ENCODE measurements around the gene DOCK4.

DOCK4 gene

GRCh38 chr7:111803015-111803758 is 403.0 kb downstream of the DOCK4 start:
- H3K36me3 ChIP-seq (ENCODE audit: control insufficient read depth, insufficient read depth, low read length): peaks cover 3% of the 10 kb centered on the region; the same call in 1 of the 2 replicates
- no peaks in the 10 kb centered on the region for H3K27me3 ChIP-seq (ENCODE audit: control insufficient read depth, insufficient read depth, low read length)
- peaks cover 20% of the 10 kb centered on the region for H3K9me3 ChIP-seq (ENCODE audit: control insufficient read depth, insufficient read depth, low read depth, low read length)
- no peak overlapping the region for H3K27ac ChIP-seq (ENCODE audit: low read depth, low read length)
- no peak overlapping the region for H3K4me3 ChIP-seq (ENCODE audit: low read depth, low read length)
- H3K9ac ChIP-seq (ENCODE audit: low read length): no peak overlapping the region
- no peaks in the 10 kb centered on the region for H3K4me1 ChIP-seq (ENCODE audit: control insufficient read depth, insufficient read depth, low read length)

DNA sequence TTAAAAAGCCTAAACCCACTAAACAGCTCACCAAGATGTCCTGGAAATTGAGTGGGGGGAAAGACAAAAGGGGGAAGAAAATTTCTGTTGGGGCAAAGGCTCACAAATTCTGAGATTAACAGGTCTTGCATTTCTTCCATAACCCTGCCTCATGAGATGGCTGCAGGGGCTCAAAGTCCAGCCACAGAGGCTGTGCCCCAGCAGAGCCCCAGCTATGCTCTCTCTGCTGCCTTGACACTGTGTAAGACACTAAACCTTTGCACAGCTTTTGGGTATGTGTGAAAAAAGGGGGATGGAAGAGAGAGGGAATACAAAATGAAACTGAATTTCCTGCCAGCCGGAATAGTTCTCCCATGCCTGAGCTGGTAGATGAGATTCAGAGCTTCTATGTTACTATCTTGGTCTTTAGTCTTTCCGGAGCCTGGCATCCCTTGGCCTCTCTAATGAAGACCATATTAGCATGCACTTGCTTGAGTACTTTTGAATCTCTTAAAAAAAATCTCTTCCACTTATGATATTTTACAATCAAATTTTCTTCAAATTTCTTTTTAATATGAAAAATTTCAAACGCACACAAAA is 403.9 kb downstream of the DOCK4 start:
- peaks cover 29% of the 10 kb centered on the region for H3K9me3 ChIP-seq (ENCODE audit: control insufficient read depth, insufficient read depth, low read depth, low read length)
- H3K27me3 ChIP-seq (ENCODE audit: control insufficient read depth, insufficient read depth, low read length): no peaks in the 10 kb centered on the region
- H3K27ac ChIP-seq (ENCODE audit: low read depth, low read length): no peak overlapping the region
- H3K4me1 ChIP-seq (ENCODE audit: control insufficient read depth, insufficient read depth, low read length): no peaks in the 10 kb centered on the region
- H3K4me3 ChIP-seq (ENCODE audit: low read depth, low read length): no peak overlapping the region
- H3K36me3 ChIP-seq (ENCODE audit: control insufficient read depth, insufficient read depth, low read length): peaks cover 3% of the 10 kb centered on the region; the same call in 1 of the 2 replicates
- H3K9ac ChIP-seq (ENCODE audit: low read length): no peak overlapping the region

GRCh38 chr7:111801277-111801676 is 404.9 kb downstream of the DOCK4 start:
- Histone ChIP-seq H3K27me3 (ENCODE audit: control insufficient read depth, insufficient read depth, low read length) (no peaks in the 10 kb centered on the region), H3K36me3 (ENCODE audit: control insufficient read depth, insufficient read depth, low read length) (peaks cover 3% of the 10 kb centered on the region; the same call in 1 of the 2 replicates), H3K4me1 (ENCODE audit: control insufficient read depth, insufficient read depth, low read length) (no peaks in the 10 kb centered on the region), H3K9ac (ENCODE audit: low read length) (no peak overlapping the region), H3K27ac (ENCODE audit: low read depth, low read length) (no peak overlapping the region), H3K9me3 (ENCODE audit: control insufficient read depth, insufficient read depth, low read depth, low read length) (peaks cover 39% of the 10 kb centered on the region), H3K4me3 (ENCODE audit: low read depth, low read length) (no peak overlapping the region)

DNA sequence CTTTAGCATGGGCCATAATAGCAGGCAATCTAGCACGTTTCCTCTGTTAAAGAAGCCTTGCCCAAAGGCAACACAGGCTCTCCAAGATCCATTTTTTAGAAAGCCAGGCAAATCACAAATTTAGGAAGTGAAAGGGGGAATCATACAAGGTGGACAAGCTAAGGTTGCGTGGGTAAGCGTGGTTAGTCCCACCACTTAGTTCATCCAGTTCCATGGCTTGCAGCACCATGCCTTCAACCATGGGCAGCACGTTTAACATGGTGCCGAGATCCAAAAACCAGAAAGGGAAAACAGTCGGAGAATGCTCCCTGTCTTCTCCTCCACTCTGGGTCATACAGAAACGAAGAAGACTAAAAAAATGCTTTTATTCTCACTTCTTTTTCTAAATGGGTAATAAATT is 409.5 kb downstream of the DOCK4 start:
- H3K4me1 ChIP-seq (ENCODE audit: control insufficient read depth, insufficient read depth, low read length): no peaks in the 10 kb centered on the region
- no peaks in the 10 kb centered on the region for H3K27me3 ChIP-seq (ENCODE audit: control insufficient read depth, insufficient read depth, low read length)
- no peak overlapping the region for H3K9ac ChIP-seq (ENCODE audit: low read length)
- no peak overlapping the region for H3K27ac ChIP-seq (ENCODE audit: low read depth, low read length)
- H3K9me3 ChIP-seq (ENCODE audit: control insufficient read depth, insufficient read depth, low read depth, low read length): peaks cover 59% of the 10 kb centered on the region
- H3K36me3 ChIP-seq (ENCODE audit: control insufficient read depth, insufficient read depth, low read length): no peaks in the 10 kb centered on the region; the same call in 1 of the 2 replicates
- no peak overlapping the region for H3K4me3 ChIP-seq (ENCODE audit: low read depth, low read length)

GRCh38 chr7:111789870-111790269 is 416.3 kb downstream of the DOCK4 start:
- Histone ChIP-seq H3K9ac (ENCODE audit: low read length) (no peak overlapping the region), H3K27me3 (ENCODE audit: control insufficient read depth, insufficient read depth, low read length) (no peaks in the 10 kb centered on the region), H3K27ac (ENCODE audit: low read depth, low read length) (no peak overlapping the region), H3K9me3 (ENCODE audit: control insufficient read depth, insufficient read depth, low read depth, low read length) (peaks cover 7% of the 10 kb centered on the region; the same call in 1 of the 2 replicates), H3K4me1 (ENCODE audit: control insufficient read depth, insufficient read depth, low read length) (peaks cover 3% of the 10 kb centered on the region; the same call in 1 of the 2 replicates), H3K36me3 (ENCODE audit: control insufficient read depth, insufficient read depth, low read length) (0 out of 2 replicates have a peak, but pooled peaks cover 2% of the 10 kb centered on the region), H3K4me3 (ENCODE audit: low read depth, low read length) (no peak overlapping the region)

- H3K27ac ChIP-seq (ENCODE audit: low read depth, low read length): no peak overlapping the region
- no peaks in the 10 kb centered on the region for H3K27me3 ChIP-seq (ENCODE audit: control insufficient read depth, insufficient read depth, low read length)
- no peak overlapping the region for H3K4me3 ChIP-seq (ENCODE audit: low read depth, low read length)
- 0 out of 2 replicates have a peak, but pooled peaks cover 2% of the 10 kb centered on the region for H3K36me3 ChIP-seq (ENCODE audit: control insufficient read depth, insufficient read depth, low read length)
- H3K9me3 ChIP-seq (ENCODE audit: control insufficient read depth, insufficient read depth, low read depth, low read length): 0 out of 2 replicates have a peak, but pooled peaks cover under 1% of the 10 kb centered on the region
- no peak overlapping the region for H3K9ac ChIP-seq (ENCODE audit: low read length)
- peaks cover 3% of the 10 kb centered on the region; the same call in 1 of the 2 replicates for H3K4me1 ChIP-seq (ENCODE audit: control insufficient read depth, insufficient read depth, low read length)
Observed at GRCh38 chr7:111789048-111789320, 417.2 kb downstream of the DOCK4 start.

- Histone ChIP-seq H3K4me1 (ENCODE audit: control insufficient read depth, insufficient read depth, low read length) (peaks cover 3% of the 10 kb centered on the region; the same call in 1 of the 2 replicates), H3K9me3 (ENCODE audit: control insufficient read depth, insufficient read depth, low read depth, low read length) (no peaks in the 10 kb centered on the region), H3K36me3 (ENCODE audit: control insufficient read depth, insufficient read depth, low read length) (0 out of 2 replicates have a peak, but pooled peaks cover 2% of the 10 kb centered on the region), H3K27me3 (ENCODE audit: control insufficient read depth, insufficient read depth, low read length) (no peaks in the 10 kb centered on the region), H3K9ac (ENCODE audit: low read length) (no peak overlapping the region), H3K27ac (ENCODE audit: low read depth, low read length) (no peak overlapping the region), H3K4me3 (ENCODE audit: low read depth, low read length) (no peak overlapping the region)
Observed at GRCh38 chr7:111788286-111789047, 417.7 kb downstream of the DOCK4 start.

- no peaks in the 10 kb centered on the region for H3K9me3 ChIP-seq (ENCODE audit: control insufficient read depth, insufficient read depth, low read depth, low read length)
- H3K9ac ChIP-seq (ENCODE audit: low read length): no peak overlapping the region
- 0 out of 2 replicates have a peak, but pooled peaks cover 2% of the 10 kb centered on the region for H3K36me3 ChIP-seq (ENCODE audit: control insufficient read depth, insufficient read depth, low read length)
- H3K27ac ChIP-seq (ENCODE audit: low read depth, low read length): no peak overlapping the region
- no peaks in the 10 kb centered on the region for H3K27me3 ChIP-seq (ENCODE audit: control insufficient read depth, insufficient read depth, low read length)
- H3K4me3 ChIP-seq (ENCODE audit: low read depth, low read length): no peak overlapping the region
- H3K4me1 ChIP-seq (ENCODE audit: control insufficient read depth, insufficient read depth, low read length): peaks cover 3% of the 10 kb centered on the region; the same call in 1 of the 2 replicates
Observed at GRCh38 chr7:111787741-111788140, 418.5 kb downstream of the DOCK4 start.

DNA sequence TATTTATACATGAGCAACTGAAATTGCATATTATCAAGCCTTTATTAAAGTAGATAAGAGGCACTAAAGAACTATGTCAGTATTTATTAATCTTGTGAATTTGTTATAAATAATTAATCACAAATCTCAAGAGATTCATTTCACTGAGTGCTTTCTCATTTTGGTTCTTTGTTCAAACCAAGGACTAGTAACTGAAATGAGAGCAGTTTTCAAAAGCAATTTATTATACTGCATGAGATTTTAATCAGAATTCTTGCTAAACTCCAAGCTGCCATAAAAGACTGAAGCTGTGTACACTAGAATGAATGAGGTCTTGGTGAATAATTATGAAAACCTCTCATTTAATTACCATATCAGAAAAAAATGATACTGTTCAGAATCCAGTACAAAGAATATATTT is 419.1 kb downstream of the DOCK4 start:
- Histone ChIP-seq H3K4me1 (ENCODE audit: control insufficient read depth, insufficient read depth, low read length) (peaks cover 3% of the 10 kb centered on the region; the same call in 1 of the 2 replicates), H3K9me3 (ENCODE audit: control insufficient read depth, insufficient read depth, low read depth, low read length) (no peaks in the 10 kb centered on the region), H3K9ac (ENCODE audit: low read length) (no peak overlapping the region), H3K36me3 (ENCODE audit: control insufficient read depth, insufficient read depth, low read length) (0 out of 2 replicates have a peak, but pooled peaks cover 2% of the 10 kb centered on the region), H3K4me3 (ENCODE audit: low read depth, low read length) (no peak overlapping the region), H3K27me3 (ENCODE audit: control insufficient read depth, insufficient read depth, low read length) (no peaks in the 10 kb centered on the region), H3K27ac (ENCODE audit: low read depth, low read length) (no peak overlapping the region)

DNA sequence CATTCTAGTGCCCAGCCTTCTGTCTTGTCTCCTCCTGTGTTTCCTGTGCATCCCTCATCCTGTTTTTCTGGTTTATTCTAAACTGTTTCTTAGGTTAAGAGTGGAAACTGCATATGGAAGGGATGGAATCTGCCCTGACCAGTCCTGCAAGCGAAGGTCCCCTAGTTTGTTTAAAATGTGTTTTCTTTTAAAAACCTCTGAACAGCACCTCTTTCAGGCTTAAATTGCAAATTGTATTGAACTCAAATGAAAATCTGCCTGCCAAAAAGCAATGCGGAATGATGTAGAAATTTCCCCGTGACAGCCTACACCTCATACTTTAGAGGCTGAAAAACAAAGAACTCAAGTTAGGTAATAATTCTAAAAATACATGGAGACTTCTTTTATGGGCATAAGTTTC is 421.1 kb downstream of the DOCK4 start:
- no peak overlapping the region for H3K27ac ChIP-seq (ENCODE audit: low read depth, low read length)
- 0 out of 2 replicates have a peak, but pooled peaks cover under 1% of the 10 kb centered on the region for H3K36me3 ChIP-seq (ENCODE audit: control insufficient read depth, insufficient read depth, low read length)
- no peaks in the 10 kb centered on the region for H3K9me3 ChIP-seq (ENCODE audit: control insufficient read depth, insufficient read depth, low read depth, low read length)
- H3K4me3 ChIP-seq (ENCODE audit: low read depth, low read length): no peak overlapping the region
- H3K27me3 ChIP-seq (ENCODE audit: control insufficient read depth, insufficient read depth, low read length): no peaks in the 10 kb centered on the region
- peaks cover 3% of the 10 kb centered on the region; the same call in 1 of the 2 replicates for H3K4me1 ChIP-seq (ENCODE audit: control insufficient read depth, insufficient read depth, low read length)
- no peak overlapping the region for H3K9ac ChIP-seq (ENCODE audit: low read length)

GRCh38 chr7:111784296-111784695 is 421.9 kb downstream of the DOCK4 start:
- Histone ChIP-seq H3K27ac (ENCODE audit: low read depth, low read length) (no peak overlapping the region), H3K36me3 (ENCODE audit: control insufficient read depth, insufficient read depth, low read length) (no peaks in the 10 kb centered on the region), H3K4me1 (ENCODE audit: control insufficient read depth, insufficient read depth, low read length) (peaks cover 3% of the 10 kb centered on the region; the same call in 1 of the 2 replicates), H3K9ac (ENCODE audit: low read length) (no peak overlapping the region), H3K27me3 (ENCODE audit: control insufficient read depth, insufficient read depth, low read length) (no peaks in the 10 kb centered on the region), H3K4me3 (ENCODE audit: low read depth, low read length) (no peak overlapping the region), H3K9me3 (ENCODE audit: control insufficient read depth, insufficient read depth, low read depth, low read length) (no peaks in the 10 kb centered on the region)
